ENCODE data around the gene DHRSX.

GRCh38 chrX:2489446-2490445, 11.0 kb downstream of the DHRSX start:
- TF ChIP-seq, protein P1, sequence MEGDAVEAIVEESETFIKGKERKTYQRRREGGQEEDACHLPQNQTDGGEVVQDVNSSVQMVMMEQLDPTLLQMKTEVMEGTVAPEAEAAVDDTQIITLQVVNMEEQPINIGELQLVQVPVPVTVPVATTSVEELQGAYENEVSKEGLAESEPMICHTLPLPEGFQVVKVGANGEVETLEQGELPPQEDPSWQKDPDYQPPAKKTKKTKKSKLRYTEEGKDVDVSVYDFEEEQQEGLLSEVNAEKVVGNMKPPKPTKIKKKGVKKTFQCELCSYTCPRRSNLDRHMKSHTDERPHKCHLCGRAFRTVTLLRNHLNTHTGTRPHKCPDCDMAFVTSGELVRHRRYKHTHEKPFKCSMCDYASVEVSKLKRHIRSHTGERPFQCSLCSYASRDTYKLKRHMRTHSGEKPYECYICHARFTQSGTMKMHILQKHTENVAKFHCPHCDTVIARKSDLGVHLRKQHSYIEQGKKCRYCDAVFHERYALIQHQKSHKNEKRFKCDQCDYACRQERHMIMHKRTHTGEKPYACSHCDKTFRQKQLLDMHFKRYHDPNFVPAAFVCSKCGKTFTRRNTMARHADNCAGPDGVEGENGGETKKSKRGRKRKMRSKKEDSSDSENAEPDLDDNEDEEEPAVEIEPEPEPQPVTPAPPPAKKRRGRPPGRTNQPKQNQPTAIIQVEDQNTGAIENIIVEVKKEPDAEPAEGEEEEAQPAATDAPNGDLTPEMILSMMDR (IDR thresholded peaks at IDR 0.05; ENCODE audit: insufficient read depth, low read depth, low read length): no peak
- TF ChIP-seq EZH2 (IDR thresholded peaks at IDR 0.05; ENCODE audit: insufficient read depth, low read length): no peak
